HG02798 (cell line): Measurements from ENCODE around the gene HEY2.
"Not testable (repeated sequence)": the region's sequence is repeated elsewhere in the genome, so short reads cannot be mapped to it uniquely, and the experiment has no call there.

Experiments used
- ATAC-seq: cut with Tn5 transposase; IDR thresholded peaks from one replicate; pipeline ENCODE4 v1.9.1; 2021; ENCODE audit warnings: mild to moderate bottlenecking; ENCODE audit not compliant: unreplicated experiment, poor library complexity

HEY2 gene

DNA sequence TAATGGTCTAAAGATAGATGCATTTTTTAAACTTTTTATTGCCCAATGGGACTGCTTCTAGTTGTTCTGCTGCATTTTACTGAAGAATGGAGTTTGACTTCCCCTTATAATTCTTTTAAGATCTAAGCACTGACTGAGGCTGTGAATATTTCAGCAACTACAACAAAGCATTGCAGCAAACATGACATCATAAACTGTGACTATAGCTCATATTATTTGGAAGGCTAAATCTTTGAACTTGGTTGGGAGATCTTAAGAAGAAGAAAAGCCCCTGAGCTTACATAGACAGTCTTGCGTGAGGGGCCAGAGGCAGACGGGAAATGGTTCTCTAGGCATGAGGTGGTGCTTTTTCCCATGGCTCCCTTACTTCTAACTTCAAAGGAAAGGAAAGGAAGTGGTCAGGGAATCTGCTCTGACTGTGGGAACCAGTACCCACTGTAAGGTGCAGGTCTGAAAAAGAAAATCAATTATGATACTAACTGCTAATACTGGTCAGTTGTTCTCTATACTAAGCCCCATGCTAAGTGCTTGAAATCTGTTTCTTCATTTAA, 14.8 kb downstream of the HEY2 start:
- ATAC-seq = no peak

DNA sequence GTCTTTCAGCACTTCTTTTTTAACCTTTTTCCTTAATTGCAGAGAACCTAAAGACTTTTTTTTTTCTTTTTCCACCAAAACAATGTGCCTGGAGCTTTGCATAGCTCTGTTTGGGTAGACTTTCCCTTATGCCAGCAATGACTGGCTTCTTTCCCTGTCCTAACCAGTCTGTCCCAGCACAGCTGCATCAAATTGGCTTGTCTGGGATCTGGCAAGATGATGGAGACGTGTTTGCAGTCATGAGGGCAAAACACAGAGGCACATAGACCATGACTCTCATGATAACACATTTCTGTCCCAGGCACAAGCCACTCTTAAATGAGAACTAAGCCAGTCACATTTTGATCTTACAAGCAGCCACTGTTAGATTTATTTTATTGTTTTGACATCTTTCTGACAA, 16.5 kb downstream of the HEY2 start:
- no peak for ATAC-seq

DNA sequence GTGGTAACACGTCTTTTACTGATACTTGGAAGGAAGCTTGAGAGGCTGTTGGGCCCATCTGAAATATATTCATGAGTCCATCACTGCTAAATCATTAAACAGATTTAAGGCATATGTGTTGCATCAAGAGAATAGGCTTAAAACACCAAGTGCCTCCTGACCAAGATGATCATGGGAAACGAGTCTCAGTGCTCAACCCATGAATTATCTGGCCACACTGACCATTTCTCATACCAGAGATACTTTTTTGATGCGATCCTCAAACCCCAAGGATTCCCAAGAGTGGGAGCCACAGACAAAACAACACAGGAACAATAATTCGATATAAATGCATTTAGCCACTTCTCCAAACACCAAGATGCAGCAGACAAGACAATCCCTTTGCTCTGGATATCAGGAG, 17.2 kb downstream of the HEY2 start:
- no peak for ATAC-seq

DNA sequence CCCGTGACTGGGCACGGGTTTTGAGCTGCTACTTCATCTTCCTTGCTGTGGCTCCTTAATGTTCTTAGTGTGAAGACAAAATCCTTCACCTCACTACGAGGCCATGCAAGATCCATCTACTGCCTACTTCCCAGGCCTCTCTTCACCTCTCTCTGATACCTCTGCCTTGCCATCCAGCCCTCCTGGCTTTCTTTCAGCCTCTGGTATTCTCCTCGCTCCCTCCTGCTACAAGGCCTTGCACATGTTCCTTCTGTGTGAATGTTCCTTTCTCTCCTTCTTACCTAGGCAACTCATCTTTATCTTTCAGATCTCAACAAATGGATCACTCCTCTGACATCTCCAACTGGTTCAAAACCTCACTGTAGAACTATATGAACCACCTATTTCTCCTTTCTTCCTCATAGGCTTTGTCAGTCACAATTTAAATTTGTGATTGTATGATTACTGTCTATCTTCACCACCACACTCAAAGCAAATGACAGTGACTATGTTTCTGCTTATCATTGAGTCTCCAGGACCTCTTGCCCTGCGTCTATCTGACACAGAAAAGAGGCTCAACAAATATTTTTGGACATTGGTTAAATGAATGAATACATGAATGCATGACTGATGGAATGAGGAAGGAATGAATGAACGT, 19.8 kb downstream of the HEY2 start:
- ATAC-seq = no peak

DNA sequence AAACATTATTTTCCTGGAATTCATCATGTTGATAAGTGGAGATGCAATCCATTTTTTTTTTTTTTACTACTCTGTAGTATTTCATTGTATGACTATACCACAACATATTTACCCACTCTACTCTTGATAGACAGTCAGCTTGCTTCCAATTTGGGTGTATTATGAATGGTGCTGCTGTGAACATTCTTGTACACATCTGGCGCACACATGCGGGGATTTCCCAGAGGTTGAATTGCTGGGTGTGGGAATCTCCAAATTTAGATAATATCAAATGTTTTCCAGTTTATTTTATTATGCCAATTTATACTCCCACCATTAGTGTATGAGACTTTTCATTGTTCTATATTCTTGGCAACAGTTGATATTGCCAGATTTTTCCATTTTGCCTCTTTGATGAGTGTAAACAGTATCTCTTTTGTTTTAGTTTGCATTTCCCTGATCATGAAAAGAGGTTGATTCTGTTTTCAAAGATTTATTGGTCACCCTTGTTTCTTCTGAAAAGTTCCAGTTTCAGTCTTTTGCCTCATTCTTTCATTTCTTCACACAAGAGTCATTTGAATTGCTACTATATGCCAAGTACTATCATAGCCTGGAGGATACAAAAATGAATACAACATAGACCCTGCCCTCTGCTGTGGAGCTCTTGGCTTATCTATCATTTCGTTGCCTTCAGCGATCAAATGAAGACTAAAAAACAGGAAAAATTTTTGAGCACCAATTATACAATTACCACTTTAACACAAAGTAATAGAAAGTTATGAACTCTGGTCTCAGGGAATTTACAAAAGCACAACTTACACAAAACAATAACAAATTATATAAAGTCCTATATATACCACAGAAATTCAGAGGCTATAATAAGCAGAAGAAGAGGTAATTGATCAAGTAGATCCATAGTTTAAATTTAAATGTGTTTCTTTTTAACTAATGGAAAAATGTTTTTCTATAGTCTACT, 24.2 kb downstream of the HEY2 start:
- ATAC-seq = no peak

DNA sequence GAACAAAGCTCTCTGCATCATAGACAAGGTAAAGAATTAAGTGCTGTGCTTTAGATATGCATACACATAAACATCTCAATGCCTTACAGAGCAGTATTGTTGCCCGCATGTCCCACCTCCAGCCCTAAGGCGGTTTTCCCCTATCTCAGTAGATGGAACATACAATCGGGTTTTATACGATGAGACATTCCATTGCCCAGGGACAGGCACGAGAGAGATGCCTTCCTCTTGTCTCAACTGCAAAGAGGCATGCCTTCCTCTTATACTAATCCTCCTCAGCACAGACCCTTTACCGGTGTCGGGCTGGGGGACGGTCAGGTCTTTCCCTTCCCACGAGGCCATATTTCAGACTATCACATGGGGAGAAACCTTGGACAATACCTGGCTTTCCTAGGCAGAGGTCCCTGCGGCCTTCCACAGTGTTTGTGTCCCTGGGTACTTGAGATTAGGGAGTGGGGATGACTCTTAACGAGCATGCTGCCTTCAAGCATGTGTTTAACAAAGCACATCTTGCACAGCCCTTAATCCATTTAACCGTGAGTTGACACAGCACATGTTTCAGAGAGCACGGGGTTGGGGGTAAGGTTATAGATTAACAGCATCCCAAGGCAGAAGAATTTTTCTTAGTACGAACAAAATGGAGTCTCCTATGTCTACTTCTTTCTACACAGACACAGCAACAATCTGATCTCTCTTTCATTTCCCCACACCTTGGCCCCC, 26.8 kb downstream of the HEY2 start:
- ATAC-seq = not testable (repeated sequence)

DNA sequence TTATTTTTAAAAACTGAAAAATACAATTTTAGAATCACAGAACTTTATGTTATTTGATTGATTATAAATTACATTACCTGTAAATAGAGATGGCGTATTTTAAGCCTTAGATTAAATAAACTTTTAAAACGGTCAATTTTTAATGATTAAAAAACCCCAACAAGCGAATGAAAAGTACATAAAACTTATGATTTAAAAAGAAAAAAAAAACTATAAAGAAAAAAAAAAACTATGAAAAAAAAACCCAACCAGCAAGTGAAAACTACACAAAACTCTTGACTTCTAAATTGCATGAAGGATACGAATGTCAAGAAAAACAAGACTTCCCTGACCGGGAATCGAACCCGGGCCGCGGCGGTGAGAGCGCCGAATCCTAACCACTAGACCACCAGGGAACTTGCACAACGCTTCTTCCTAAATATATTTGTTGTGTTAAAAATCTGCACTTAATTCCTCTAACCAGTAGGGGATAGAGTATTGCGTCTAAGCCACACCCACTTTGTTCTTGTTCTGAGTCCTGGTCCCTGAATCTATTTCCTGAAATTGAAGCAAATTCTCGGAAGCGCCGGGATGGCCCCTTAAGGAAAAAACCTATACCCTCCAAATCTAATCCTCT, 30.6 kb downstream of the HEY2 start:
- ATAC-seq = peak; percentile 84

DNA sequence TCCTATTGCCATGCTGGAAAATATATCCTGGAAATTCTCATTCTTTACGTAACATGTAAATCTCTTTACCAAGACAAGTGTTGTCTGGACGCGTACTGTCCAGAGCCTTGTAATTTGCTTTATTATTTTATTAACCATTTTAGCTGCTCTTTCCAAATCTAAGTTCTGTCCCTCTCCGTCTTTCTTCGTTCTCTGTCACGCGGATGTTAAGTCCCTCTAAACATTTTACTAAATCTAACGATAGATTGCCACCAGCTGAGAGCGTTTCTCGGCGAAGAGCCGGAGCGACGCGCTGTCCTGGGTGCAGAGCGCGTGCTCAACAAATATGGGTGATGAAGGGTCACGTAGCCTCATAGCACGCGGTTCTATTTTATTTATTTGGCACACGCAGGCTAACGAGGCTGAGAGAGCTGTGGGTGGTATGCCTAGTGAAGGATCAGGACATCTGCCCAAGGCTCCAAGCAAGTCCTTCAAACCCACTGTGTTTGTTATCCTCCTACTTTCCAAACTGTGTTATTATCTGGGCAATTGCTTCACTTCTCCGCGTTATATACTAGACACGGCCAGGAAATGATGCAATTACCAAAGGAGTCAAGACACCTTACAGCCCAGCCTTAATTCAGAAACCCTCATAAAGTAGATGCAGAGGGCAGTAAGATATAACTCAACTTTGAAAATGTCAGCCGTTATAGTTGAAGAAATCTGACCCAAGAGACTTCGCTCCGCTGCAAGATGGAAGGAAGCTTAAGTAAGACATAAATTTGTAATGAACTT, 31.3 kb downstream of the HEY2 start:
- ATAC-seq = peak; percentile 79

DNA sequence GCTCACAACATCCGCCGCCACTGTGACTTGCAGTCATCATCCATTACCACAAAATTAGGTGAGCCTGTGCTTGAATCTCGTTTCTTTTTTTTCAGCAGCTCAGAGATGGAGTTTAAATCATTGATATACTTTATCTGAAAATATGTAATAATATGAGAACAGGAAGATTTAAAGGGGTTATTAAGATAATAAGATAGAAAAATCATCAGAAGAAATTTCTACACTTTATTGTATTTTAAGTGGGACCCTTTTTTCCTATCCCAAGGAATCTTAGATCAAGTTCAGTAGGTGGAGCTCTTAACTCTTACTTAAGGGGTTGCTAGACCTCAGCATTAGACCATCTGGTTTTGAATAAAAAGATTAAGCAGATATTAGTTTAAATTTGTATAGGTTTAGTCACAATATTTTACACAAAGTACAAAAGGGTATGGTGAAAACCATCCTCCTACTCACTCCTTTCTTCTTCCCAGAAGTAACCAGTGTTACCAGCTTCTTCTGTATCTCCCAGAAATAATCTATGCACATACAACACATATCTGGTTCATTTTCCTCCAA, 32.0 kb downstream of the HEY2 start:
- ATAC-seq = peak; percentile 38

DNA sequence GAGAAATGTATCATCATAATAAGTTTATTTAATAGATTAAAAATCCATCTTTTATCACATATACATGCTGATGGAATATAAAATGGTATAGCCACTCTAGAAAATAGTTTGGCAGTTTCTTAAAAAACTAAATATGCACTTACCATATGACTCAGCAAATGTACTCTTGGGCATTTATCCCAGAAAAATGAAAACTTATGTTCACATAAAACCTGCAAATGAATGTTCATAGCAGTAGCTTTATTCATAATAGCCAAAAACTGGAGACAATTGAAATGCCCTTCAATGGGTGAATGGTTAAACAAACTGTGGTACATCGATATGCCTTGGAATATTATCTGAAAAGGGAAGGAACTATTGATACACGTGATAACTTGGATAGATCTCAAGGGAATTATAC, 34.9 kb downstream of the HEY2 start:
- ATAC-seq = no peak

DNA sequence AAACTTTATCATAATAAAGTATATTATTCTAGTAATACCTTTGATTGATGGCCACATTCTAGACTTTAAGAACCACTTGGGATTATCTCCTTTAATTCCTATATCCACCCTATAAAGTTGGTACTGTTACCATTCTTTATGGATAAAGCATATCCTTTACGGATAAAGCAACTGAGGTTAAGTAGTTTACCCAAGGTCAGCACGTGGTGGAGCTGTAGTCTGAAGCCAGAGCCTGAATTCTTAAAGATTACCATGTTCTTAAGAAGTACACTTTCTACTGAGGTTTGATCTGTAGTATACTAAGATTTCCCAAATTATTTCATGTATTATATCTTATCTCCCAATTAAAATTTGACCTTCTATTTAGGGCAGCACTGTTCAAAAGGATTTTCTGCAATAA, 38.4 kb downstream of the HEY2 start:
- no peak for ATAC-seq

DNA sequence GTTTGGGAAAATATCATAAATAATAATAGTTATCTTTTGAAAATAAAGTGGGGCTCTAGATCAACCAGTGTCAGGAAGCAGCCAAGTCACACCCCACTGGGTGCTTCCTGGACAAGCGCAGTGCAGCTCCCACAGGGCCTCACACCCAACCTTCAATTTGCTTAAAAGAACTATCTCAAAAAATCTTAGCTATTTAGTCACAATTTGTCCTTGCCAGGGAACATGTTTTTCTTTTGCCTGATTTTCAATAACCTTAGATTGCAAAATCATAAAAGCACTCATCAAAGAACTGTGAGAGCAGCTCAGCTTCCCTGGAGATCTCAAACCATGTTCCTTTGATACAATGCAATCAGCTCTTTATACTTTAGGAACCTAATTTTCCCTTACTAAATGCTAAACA, 39.7 kb downstream of the HEY2 start:
- no peak for ATAC-seq

DNA sequence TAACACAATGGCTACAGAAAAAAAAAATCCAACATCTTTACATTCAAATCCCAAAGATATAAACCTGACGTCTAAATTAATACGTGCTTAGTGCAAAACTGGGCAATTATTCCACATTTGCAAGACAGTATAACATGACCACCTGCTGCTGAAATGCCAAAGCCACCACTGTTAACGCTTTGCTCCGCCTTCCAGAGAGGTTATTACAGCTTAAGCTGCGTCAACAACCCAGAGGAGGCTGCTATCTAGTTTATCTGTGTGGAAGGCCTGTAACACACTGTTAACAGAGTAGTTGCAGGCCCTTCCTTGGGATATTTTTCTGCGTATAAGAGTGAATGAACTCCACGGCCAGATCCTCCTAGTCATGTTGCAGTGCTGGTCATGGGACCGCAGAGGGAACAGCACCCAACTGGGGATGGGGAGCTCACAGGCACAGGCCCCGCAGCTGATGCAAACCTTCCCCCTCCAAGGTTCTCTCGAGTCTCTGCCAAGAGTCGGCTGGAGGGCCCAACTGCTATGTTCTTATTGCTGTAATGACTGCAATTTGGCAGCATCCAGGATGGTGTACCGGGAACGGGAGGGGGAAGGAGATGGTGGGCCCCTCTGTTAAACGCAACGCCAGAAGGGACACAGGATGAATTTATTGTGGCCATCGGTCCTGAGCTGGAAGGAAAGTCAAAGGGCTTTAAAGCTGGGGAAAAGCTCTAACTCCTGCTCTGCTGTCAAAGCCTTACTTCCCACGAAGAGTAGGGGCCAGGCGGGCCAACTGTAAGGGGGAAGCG, 40.3 kb downstream of the HEY2 start:
- peak; percentile 26 for ATAC-seq

DNA sequence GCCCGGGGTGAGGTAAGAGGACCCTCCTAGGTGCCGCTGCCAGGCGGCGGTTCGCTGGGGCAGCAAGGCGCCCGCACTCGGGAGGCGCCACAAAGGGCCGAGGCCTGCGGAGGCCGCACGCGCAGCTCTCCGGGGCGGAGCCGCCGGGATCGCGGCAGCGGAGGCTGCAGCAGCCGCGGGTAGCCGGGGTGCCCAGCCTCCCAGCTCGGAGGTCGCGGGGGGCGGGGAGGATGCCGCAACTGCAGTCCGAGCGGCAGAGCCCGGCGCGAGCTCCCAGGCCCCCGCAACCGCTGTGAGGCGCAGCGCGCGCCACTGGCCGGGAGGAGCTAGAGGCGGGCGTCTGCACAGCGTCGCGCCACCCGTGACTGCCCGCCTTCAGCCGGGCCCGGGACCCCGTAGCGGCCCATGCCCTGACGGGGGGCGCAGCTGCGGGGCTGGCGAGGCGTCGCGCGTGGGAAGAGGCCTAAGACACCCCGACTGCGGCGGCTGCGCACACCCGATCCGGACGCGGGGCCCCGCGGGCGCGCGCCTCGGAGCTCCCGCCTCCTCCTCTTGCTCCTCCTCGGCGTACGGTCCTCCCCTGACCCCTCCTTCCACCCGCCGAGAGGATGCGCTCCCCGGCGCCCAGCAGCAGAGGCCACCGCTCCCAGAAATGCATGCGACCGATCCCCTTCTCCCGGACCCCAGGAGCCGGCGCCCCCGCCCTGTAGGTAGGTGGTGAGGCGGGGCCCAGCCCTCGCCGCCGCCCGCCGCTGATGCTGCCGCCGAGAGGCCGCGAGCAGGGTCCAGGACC, 41.1 kb downstream of the HEY2 start, which contains the start of gene NCOA7:
Gene NCOA7 (plus strand): TSS at position 603 of the 793 bp plus-strand sequence. CDS start 24,395 bp downstream, outside the sequence.
- ATAC-seq = peak; percentile 84

DNA sequence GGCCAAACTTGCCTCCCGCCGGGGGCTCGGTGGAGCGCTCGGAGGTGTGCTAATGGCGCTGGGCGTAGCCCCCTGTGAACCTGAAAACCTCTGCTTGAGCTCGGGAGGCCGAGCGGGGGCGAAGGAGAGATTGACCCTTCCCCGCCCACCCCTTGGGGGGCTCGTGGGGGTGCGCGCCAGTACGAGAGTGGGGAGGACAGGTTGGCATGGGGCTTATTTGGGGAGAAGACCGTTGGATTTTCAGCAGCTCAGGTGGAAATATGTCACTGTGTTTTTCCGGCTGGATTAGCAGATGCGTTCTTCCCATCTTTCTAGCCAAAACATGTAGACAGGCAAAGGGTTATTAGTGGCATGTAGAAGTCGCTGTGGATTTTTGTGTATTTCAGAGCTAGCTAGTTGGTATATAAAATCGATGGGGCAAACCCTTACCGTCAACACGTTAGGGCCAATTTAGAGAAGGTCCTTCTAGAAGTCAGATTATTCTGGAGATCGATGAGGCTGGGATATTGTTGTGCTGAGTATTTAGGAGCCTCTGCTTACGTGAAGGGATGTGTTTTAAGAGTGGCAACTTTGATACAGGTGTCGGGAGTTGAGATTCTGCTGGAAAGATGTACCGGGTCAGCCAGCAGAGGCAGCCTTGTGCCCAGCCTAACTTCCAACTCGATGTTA, 41.9 kb downstream of the HEY2 start:
- peak; percentile 30 for ATAC-seq

DNA sequence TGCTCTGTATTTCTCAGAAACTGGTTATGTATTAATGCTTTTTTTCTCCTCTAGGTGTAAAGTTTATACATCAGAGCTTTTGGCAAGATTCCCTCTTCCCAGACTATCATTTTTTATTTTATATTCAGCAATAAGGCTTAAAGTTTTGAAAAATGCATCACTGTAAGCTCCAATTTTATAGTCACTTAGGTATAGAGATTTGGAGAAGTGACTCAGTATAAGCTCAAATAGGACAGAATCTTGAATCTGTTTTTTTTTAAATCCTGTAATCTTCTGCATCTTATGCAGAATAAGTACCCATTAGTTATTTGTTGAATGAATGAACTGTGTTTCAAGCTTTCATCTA, 42.4 kb downstream of the HEY2 start:
- ATAC-seq = no peak

DNA sequence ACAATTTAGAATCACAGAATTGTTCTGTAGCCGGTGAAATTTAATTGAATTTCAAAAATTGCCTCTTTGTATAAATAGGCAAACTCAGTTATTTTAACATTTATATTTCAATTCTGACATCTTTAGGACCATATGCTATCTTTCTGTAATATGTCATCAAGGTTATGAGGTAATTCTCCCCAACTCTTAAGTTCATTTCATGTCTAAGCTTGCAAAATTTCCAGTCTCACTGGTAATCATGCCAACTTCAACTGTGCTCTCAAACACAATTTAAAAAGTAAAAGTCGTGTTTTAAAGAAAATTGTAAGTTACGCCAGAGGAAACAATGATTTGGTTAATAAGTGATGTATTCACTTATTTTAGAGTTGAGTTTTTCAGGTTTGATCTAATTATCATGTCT, 42.7 kb downstream of the HEY2 start:
- no peak for ATAC-seq
